Lung (tissue), 12 donors: ENCODE results near the gene CLDN34. TPM values are rescaled to one million over a fixed set of nuclear protein-coding genes. Genes with fewer than 3 reads are reported as not detected.
A peak's percentile ranks its signal among the peaks of the same experiment; 100 is the strongest.

Experiments
- ATAC-seq: fragments of 200-7000 bp; cut with Tn5 transposase; one replicate; pipeline ENCODE4 v1.9.1; 2020; ENCODE audit warnings: moderate number of reproducible peaks; ENCODE audit not compliant: insufficient read depth, low FRiP score
- DNase-seq, 3 donors: peaks; one replicate each; pipeline ENCODE4 v3.0.0-alpha.2; 2013 to 2017
- H3K27ac ChIP-seq, 2 donors: one replicate each; pipeline ENCODE4 v1.5.1; 2013; ENCODE audit warnings: mild to moderate bottlenecking in 2 of 2, moderate library complexity in 2 of 2, control low read depth in 1 of 2, inconsistent platforms in 1 of 2, low read depth in 1 of 2, low read length in 1 of 2
- H3K27me3 ChIP-seq, 3 donors: one replicate each; pipeline ENCODE4 v1.5.1; 2013; ENCODE audit warnings: low read length in 2 of 3; ENCODE audit not compliant: control insufficient read depth in 3 of 3, insufficient read depth in 3 of 3
- H3K36me3 ChIP-seq, 4 donors: one replicate each; pipeline ENCODE4 v1.5.1; 2013; ENCODE audit warnings: low read length in 4 of 4, mild to moderate bottlenecking in 1 of 4, moderate library complexity in 1 of 4; ENCODE audit not compliant: control insufficient read depth in 4 of 4, insufficient read depth in 4 of 4
- H3K4me1 ChIP-seq, 5 donors: one replicate each; pipeline ENCODE4 v1.5.1; 2013; ENCODE audit warnings: low read length in 5 of 5, mild to moderate bottlenecking in 2 of 5, moderate library complexity in 1 of 5; ENCODE audit not compliant: control insufficient read depth in 5 of 5, insufficient read depth in 5 of 5
- H3K4me3 ChIP-seq: one replicate; pipeline ENCODE4 v1.5.1; 2013; ENCODE audit warnings: mild to moderate bottlenecking, control low read depth, moderate library complexity
- H3K9ac ChIP-seq, 2 donors: one replicate each; pipeline ENCODE4 v1.5.1; 2013; ENCODE audit warnings: low read length in 2 of 2, control low read depth in 1 of 2; ENCODE audit not compliant: insufficient read depth in 1 of 2
- H3K9me3 ChIP-seq, 4 donors: one replicate each; pipeline ENCODE4 v1.5.1; 2013; ENCODE audit warnings: low read length in 3 of 4, mild to moderate bottlenecking in 1 of 4, moderate library complexity in 1 of 4; ENCODE audit not compliant: control insufficient read depth in 4 of 4, insufficient read depth in 3 of 4
- WGBS, 2 donors: extraction: QIAGEN DNeasy Blood & Tissue Kit; methylation state at CpG; one replicate each; pipeline ENCODE4 v1.1.7; 2013; 5-methylcytosine and 5-hydroxymethylcytosine counted together
- polyA plus RNA-seq, 2 donors: library from polyadenylated mRNA; stranded (reverse); fragments of 200-250 nt; gene quantifications; one replicate each; pipeline ENCODE4 v1.2.1, GENCODE V29; 2013
- total RNA-seq, 2 donors: library from RNA; depleted of rRNA in 1 of 2; stranded (reverse); fragments of >200 nt in 1 of 2; gene quantifications; one replicate each; pipeline ENCODE4 v1.2.1, GENCODE V29; 2014 to 2021
- TF ChIP-seq, protein P1 (sequence below): IDR thresholded peaks from 2 replicates; pipeline ENCODE4 v1.5.1; 2012; ENCODE audit warnings: mild to moderate bottlenecking; ENCODE audit errors: control extremely low read depth, extremely low read depth
- donor health status: control.
- donor health status: control.
- donor health status: Bipolar disorder and iron deficiency.
- donor health status: healthy.
- donor health status: DM: yes; HTN: yes; CAD: no.

Gene CLDN34
- total and polyA plus RNA-seq, 4 donors, result 0.18 to 1.3 (median 0.34) TPM; not detected in 1

GRCh38 chrX:9961750-9962149 is 5.4 kb upstream of the CLDN34 start:
- ATAC-seq, result no peak
- no peaks in the 10 kb centered on the region for H3K9me3 ChIP-seq

GRCh38 chrX:9977635-9978034 is 10.5 kb downstream of the CLDN34 start:
- H3K9ac ChIP-seq, result no peak overlapping the region
- H3K27ac ChIP-seq, result no peak overlapping the region
- no peaks in the 10 kb centered on the region for H3K4me1 ChIP-seq
- no peak overlapping the region for H3K4me3 ChIP-seq
- no peaks in the 10 kb centered on the region for H3K27me3 ChIP-seq
- DNase-seq (no peak), ATAC-seq (no peak)
- H3K9me3 ChIP-seq, result peaks cover 0 to 9% (median 4%) of the 10 kb centered on the region in 4 donors
- TF ChIP-seq, protein P1, sequence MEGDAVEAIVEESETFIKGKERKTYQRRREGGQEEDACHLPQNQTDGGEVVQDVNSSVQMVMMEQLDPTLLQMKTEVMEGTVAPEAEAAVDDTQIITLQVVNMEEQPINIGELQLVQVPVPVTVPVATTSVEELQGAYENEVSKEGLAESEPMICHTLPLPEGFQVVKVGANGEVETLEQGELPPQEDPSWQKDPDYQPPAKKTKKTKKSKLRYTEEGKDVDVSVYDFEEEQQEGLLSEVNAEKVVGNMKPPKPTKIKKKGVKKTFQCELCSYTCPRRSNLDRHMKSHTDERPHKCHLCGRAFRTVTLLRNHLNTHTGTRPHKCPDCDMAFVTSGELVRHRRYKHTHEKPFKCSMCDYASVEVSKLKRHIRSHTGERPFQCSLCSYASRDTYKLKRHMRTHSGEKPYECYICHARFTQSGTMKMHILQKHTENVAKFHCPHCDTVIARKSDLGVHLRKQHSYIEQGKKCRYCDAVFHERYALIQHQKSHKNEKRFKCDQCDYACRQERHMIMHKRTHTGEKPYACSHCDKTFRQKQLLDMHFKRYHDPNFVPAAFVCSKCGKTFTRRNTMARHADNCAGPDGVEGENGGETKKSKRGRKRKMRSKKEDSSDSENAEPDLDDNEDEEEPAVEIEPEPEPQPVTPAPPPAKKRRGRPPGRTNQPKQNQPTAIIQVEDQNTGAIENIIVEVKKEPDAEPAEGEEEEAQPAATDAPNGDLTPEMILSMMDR, result no peak
- 77 to 95% methylated on average over 3 of the region's 3 CpGs for WGBS, 2 donors
- no peaks in the 10 kb centered on the region for H3K36me3 ChIP-seq

More at GRCh38 chrX:9961750-9962149, 5.4 kb upstream of the CLDN34 start:
- H3K4me1 ChIP-seq, result no peaks in the 10 kb centered on the region
- no peak overlapping the region for H3K9ac ChIP-seq
- DNase-seq, result no peak
- no peak overlapping the region for H3K4me3 ChIP-seq
- TF ChIP-seq, protein P1, result no peak
- H3K27me3 ChIP-seq, result no peaks in the 10 kb centered on the region
- H3K27ac ChIP-seq, result no peak overlapping the region
- 66 to 84% methylated on average over 5 of the region's 5 CpGs for WGBS, 2 donors
- H3K36me3 ChIP-seq, result no peaks in the 10 kb centered on the region

DNA sequence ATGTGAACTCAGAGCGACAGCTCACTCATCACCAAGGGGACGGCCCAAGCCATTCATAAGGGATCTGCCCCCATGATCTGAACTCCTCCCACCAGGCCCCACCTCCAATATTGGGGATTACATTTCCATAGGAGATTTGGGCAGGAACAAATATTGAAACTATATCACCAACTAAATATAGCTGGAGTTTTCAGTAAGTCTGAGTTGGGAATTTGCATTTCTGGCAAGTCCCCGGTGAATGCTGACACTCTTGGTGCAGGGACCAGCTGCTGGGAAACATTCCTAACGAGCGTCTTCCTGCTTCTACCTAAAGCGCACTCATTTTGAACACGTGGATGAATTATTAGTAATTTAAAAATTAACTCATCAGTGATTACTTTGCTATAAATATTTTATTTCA is 13.2 kb downstream of the CLDN34 start:
- WGBS, 2 donors, result 79 to 87% methylated on average over 7 of the region's 7 CpGs
- DNase-seq (peak in 1 of 3 donors; percentile 14), ATAC-seq (no peak)
- H3K9me3 ChIP-seq, result peaks cover 0 to 5% (median 2%) of the 10 kb centered on the region in 4 donors
- H3K4me3 ChIP-seq, result no peak overlapping the region
- no peaks in the 10 kb centered on the region for H3K4me1 ChIP-seq
- peaks cover 0 to 3% (median 0%) of the 10 kb centered on the region in 3 donors for H3K27me3 ChIP-seq
- H3K36me3 ChIP-seq, result no peaks in the 10 kb centered on the region
- no peak overlapping the region for H3K27ac ChIP-seq
- TF ChIP-seq, protein P1, result no peak
- no peak overlapping the region for H3K9ac ChIP-seq

DNA sequence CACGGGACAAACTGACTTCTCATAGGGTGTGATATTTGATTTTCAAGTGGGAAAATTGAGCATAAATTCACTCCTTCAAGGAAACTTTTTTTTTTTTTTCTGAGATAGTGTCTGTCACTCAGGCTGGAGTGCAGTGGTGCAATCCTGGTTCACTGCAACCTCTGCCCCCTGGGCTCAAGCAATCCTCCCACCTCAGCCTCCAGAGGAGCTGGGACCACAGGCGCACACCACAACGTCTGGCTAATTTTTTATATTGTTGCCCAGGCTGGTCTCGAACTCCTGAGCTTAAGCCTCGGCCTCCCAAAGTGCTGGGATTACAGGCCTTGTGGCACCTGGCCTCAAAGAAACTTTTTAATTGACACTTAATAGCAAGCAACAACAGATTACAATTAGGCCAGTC is 13.8 kb downstream of the CLDN34 start:
- Histone ChIP-seq H3K4me3 (no peak overlapping the region), H3K36me3 (no peaks in the 10 kb centered on the region), H3K4me1 (no peaks in the 10 kb centered on the region), H3K27me3 (peaks cover 0 to 3% (median 0%) of the 10 kb centered on the region in 3 donors), H3K27ac (no peak overlapping the region), H3K9ac (no peak overlapping the region), H3K9me3 (peaks cover 0 to 3% (median under 1%) of the 10 kb centered on the region in 4 donors)
- TF ChIP-seq, protein P1, result no peak
- ATAC-seq (no peak), DNase-seq (no peak)
- WGBS, 2 donors, result 69 to 75% methylated on average over 5 of the region's 5 CpGs
